Lower leg skin (tissue), 4 donors: ENCODE measurements around the gene POLR3F. TPM values are rescaled to one million over a fixed set of nuclear protein-coding genes. Genes with fewer than 3 reads are reported as not detected.
"Not testable (repeated sequence)": the region's sequence is repeated elsewhere in the genome, so short reads cannot be mapped to it uniquely, and the experiment has no call there.

Experiments
- DNase-seq, 2 donors: peaks; one replicate each; pipeline ENCODE4 v3.0.0-alpha.2; 2019; ENCODE audit warnings: low spot score in 2 of 2
- H3K4me3 ChIP-seq: fragments of 200-600 bp; sonication (generic); 2 replicates; pipeline ENCODE4 v1.5.1; 2017; ENCODE audit warnings: mild to moderate bottlenecking, low read depth; ENCODE audit not compliant: poor library complexity, severe bottlenecking
- POLR2A ChIP-seq, 2 donors: fragments of 450-650 bp; IDR thresholded peaks; one replicate each; pipeline ENCODE4 v1.6.1; 2016 to 2017; ENCODE audit warnings: antibody characterized with exemption in 2 of 2, mild to moderate bottlenecking in 1 of 2, moderate library complexity in 1 of 2
- WGBS, 2 donors: methylation state at CpG; one replicate each; pipeline ENCODE4 v1.1.5; 2018; 5-methylcytosine and 5-hydroxymethylcytosine counted together
- intact Hi-C: fragments of 100-400 bp; cut with DNase I; formaldehyde crosslinking; loops from one replicate; pipeline ENCODE4 v1.15.0; 2023; ENCODE audit warnings: low total_unique reads
- total RNA-seq, 4 donors: library from RNA; depleted of rRNA; stranded (reverse); fragments of >200 nt; gene quantifications; one replicate each; pipeline ENCODE4 v1.1.0, GENCODE V29; 2016
- TF ChIP-seq, protein P1 (sequence below), 3 donors: fragments of 450-650 bp; IDR thresholded peaks; one replicate each; pipeline ENCODE4 v1.5.1; 2016; ENCODE audit warnings: antibody characterized with exemption in 3 of 3, mild to moderate bottlenecking in 3 of 3, moderate library complexity in 2 of 3

POLR3F gene
- total RNA-seq, 4 donors from 2014 or later = 5.3 to 10.6 (median 8.7) TPM

DNA sequence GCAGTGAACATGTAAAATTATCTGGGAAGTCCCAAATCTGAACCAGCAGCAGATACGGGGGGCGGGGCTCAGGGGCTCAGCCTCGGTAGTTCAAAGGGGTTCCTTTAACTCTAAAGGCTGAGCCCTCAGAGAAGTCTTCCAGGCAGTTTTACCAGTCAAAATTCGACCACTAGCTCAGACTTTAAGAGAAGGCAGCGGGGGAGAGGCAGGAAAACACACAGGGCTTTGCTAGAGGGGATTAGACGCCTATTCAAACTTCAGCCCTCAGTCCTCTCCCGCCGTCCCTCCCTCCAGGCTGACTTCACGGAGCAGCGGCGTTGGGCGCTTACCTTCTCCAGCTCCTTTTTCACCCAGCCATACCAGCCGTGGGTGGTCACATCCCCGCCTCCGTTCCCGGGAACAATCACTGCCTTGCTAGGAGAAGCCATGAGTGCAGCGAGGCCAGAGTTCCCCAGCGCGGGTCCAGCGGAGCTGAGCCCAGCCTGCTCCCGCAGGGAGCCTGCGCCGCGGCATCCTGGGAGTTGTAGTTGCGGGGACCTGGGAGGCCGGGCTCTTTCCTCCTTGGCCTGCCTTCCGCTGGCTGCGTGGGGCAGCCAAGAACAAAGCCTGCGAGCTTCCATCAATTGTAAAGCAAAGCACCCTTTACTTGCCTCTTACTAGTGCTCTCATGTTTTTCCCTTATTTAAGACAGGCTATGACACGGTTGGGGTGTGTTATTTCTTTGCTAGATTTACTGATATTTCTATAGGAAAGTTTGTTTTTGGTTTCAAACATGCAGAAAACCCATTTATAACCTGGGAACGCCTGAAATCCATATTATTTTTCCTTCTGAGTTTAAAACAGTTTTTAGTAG is 29.8 kb downstream of the POLR3F start, which contains the start of gene RBBP9:
Gene RBBP9, minus strand, starts transcription at position 486 of the 853 bp plus-strand sequence. Its CDS starts 58 bp downstream, at position 428.
- TF ChIP-seq POLR2A (IDR thresholded peaks at IDR 0.05) = no peak
- TF ChIP-seq, protein P1, sequence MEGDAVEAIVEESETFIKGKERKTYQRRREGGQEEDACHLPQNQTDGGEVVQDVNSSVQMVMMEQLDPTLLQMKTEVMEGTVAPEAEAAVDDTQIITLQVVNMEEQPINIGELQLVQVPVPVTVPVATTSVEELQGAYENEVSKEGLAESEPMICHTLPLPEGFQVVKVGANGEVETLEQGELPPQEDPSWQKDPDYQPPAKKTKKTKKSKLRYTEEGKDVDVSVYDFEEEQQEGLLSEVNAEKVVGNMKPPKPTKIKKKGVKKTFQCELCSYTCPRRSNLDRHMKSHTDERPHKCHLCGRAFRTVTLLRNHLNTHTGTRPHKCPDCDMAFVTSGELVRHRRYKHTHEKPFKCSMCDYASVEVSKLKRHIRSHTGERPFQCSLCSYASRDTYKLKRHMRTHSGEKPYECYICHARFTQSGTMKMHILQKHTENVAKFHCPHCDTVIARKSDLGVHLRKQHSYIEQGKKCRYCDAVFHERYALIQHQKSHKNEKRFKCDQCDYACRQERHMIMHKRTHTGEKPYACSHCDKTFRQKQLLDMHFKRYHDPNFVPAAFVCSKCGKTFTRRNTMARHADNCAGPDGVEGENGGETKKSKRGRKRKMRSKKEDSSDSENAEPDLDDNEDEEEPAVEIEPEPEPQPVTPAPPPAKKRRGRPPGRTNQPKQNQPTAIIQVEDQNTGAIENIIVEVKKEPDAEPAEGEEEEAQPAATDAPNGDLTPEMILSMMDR (IDR thresholded peaks at IDR 0.05) = no peak
- 2% methylated on average over 31 of the region's 31 CpGs for WGBS, 2 donors
- peak within 1 kb of the TSS; percentile 60 for H3K4me3 ChIP-seq
- peak; percentile 77 to 95 for DNase-seq
- intact Hi-C loops = no loop called here

DNA sequence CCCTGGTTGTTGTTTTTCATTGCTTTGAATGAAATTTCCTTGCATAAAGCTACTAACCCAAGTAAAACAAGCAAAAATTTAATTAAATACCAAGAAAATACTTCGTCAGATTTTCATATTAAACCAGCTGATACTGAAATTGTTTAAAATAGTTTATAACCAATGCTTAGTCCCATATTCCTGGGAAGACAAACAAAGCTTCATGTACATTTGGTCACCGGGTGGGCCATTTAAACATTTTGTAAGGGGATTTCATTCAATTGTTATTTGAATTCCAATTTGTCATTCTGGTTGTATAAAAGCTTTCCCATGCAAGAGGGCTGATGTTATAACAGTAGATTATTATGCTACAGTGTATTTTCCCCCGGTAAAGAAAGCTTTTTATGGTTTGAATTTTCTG is 30.4 kb downstream of the POLR3F start:
- no peak overlapping the region for H3K4me3 ChIP-seq
- intact Hi-C loops = no loop called here
- TF ChIP-seq POLR2A (IDR thresholded peaks at IDR 0.05) = no peak
- TF ChIP-seq, protein P1 (IDR thresholded peaks at IDR 0.05) = no peak
- 96% methylated on average over 3 of the region's 3 CpGs for WGBS, 2 donors
- no peak for DNase-seq

DNA sequence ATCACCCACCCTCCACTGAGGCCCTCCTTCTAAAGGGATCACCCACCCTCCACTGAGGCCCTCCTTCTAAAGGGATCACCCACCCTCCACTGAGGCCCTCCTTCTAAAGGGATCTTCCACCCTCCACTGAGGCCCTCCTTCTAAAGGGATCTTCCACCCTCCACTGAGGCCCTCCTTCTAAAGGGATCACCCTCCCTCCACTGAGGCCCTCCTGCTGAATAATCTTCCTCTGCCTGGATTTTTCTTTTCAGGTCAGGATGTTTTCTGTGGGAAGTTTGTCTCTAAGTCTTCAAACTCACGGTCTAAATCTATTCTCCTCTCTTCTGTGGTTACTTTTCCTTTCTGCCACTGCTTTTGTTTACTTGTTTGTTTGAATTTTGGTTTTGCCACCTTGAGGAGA is 34.5 kb downstream of the POLR3F start:
- intact Hi-C loops, H3K4me3 ChIP-seq, DNase-seq: not testable (repeated sequence)
- 83 to 88% methylated on average over 1 of the region's 1 CpG for WGBS, 2 donors

DNA sequence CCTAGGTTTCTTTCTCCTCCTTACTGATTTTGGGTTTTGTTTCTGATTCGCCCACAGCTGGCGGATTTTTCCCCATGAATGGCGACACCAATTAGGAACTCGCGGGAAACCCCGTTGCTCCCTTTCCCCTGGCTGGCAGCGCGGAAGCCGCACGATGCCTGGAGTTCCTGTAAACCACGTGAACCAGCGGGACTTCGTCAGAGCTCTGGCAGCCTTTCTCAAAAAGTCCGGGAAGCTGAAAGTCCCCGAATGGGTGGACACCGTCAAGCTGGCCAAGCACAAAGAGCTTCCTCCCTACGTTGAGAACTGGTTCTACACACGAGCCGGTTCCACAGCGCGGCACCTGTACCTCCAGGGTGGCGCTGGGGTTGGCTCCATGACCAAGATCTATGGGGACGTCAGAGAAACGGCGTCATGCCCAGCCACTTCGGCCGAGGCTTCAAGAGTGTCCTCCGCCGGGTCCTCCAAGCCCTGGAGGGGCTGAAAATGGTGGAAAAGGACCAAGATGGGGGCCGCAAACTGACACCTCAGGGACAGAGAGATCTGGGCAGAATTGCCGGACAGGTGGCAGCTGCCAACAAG is 37.4 kb downstream of the POLR3F start:
- WGBS, 2 donors = 38 to 58% methylated on average over 31 of the region's 31 CpGs
- intact Hi-C loops = no loop called here

DNA sequence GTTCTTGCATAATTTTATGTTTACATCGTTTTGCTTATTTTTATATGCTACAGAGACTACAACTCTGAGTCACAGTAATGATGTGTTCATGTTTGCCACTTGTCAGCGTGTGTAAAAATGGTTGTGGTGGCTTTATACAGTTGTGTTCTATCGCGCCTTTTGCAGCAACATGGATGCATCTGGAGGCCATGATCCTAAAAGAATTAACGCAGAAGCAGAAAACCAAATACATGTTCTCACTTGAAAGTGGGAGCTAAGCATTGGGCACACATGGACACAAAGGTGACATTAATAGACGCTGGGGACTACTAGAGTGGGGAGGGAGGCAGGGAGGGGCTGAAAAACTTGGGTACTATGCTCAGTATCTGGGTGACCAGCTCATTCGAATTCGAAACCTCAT is 39.6 kb downstream of the POLR3F start:
- H3K4me3 ChIP-seq = no peak overlapping the region
- TF ChIP-seq, protein P1 (IDR thresholded peaks at IDR 0.05) = no peak
- WGBS, 2 donors = 55% methylated on average over 8 of the region's 8 CpGs
- intact Hi-C loops = no loop called here
- DNase-seq = no peak

More for the DNA sequence above, 37.4 kb downstream of the POLR3F start:
- H3K4me3 ChIP-seq = no peak overlapping the region
- DNase-seq = peak; percentile 21 to 85
- TF ChIP-seq, protein P1 (IDR thresholded peaks at IDR 0.05) = no peak
- TF ChIP-seq POLR2A (IDR thresholded peaks at IDR 0.05) = no peak
